SK-N-SH (cell line): ENCODE results near the gene HOXB9. TPM values are rescaled to one million over a fixed set of nuclear protein-coding genes. Genes with fewer than 3 reads are reported as not detected.

Experiments used
- CTCF ChIA-PET: fragments of 300-600, 350-600 bp; formaldehyde crosslinking; extraction: SDS; loops from one replicate; lab custom pipeline; 2021; lab: Yijun Ruan, JAX
- POLR2A ChIA-PET: fragments of 350-600 bp; sonication (Branson Sonifier 250); formaldehyde crosslinking; extraction: SDS; loops from one replicate; lab custom pipeline; 2020; ENCODE audit warnings: antibody characterized with exemption, inconsistent platforms; lab: Yijun Ruan, JAX
- DNase-seq: peaks from one replicate; pipeline ENCODE4 v3.0.0; 2012
- H2AFZ ChIP-seq: fragments of 200-600 bp; sonication (generic); 2 replicates; pipeline ENCODE4 v1.8.1; 2016; ENCODE audit warnings: antibody characterized with exemption, mild to moderate bottlenecking, low read depth
- H3F3A ChIP-seq: fragments of 200-600 bp; sonication (generic); replicated peaks from 2 replicates; pipeline ENCODE3; 2016; ENCODE audit warnings: antibody characterized with exemption, mild to moderate bottlenecking; ENCODE audit not compliant: insufficient read depth
- H3K27ac ChIP-seq, 2 experiments: fragments of 200-500 bp in 1 of 2; fragments of 200-600 bp in 1 of 2; sonication (Bioruptor generic) in 1 of 2; sonication (generic), shearing (Covaris generic) in 1 of 2; 2 replicates each; pipeline versions ENCODE4 v1.5.1 to v1.6.1; 2014 to 2016; ENCODE audit warnings: low read depth in 2 of 2, inconsistent platforms in 1 of 2, low read length in 1 of 2, mild to moderate bottlenecking in 1 of 2, mixed read lengths in 1 of 2
- H3K27me3 ChIP-seq: fragments of 200-600 bp; sonication (generic), shearing (Covaris generic); 2 replicates; pipeline ENCODE4 v1.6.1; 2016; ENCODE audit warnings: mixed run types; ENCODE audit not compliant: insufficient read depth
- H3K36me3 ChIP-seq, 2 experiments: fragments of 200-500 bp in 1 of 2; fragments of 200-600 bp in 1 of 2; sonication (Bioruptor generic) in 1 of 2; sonication (generic) in 1 of 2; replicated peaks in 1 of 2; 2 replicates each; pipeline versions ENCODE3 to v1.5.1; 2014 to 2016; ENCODE audit warnings: low read length in 1 of 2, mild to moderate bottlenecking in 1 of 2; ENCODE audit not compliant: insufficient read depth in 2 of 2, control insufficient read depth in 1 of 2
- H3K4me1 ChIP-seq, 2 experiments: fragments of 200-500 bp in 1 of 2; fragments of 200-600 bp in 1 of 2; sonication (Bioruptor generic) in 1 of 2; sonication (generic), shearing (Covaris generic) in 1 of 2; 2 replicates each; pipeline versions ENCODE4 v1.5.1 to v1.6.1; 2014 to 2016; ENCODE audit warnings: low read depth in 1 of 2, low read length in 1 of 2, mixed run types in 1 of 2; ENCODE audit not compliant: insufficient read depth in 2 of 2, control insufficient read depth in 1 of 2
- H3K4me2 ChIP-seq: fragments of 200-600 bp; sonication (generic), shearing (Covaris generic); 2 replicates; pipeline ENCODE4 v1.6.1; 2017; ENCODE audit warnings: mixed run types
- H3K4me3 ChIP-seq, 2 experiments: fragments of 200-500 bp in 1 of 2; fragments of 200-600 bp in 1 of 2; sonication (Bioruptor generic) in 1 of 2; sonication (generic), shearing (Covaris generic) in 1 of 2; 2 replicates each; pipeline versions ENCODE4 v1.5.1 to v1.8.1; 2014 to 2016; ENCODE audit warnings: low read depth in 2 of 2, inconsistent platforms in 1 of 2, low read length in 1 of 2, mild to moderate bottlenecking in 1 of 2, mixed read lengths in 1 of 2, moderate library complexity in 1 of 2
- H3K79me2 ChIP-seq: fragments of 200-600 bp; sonication (generic); 2 replicates; pipeline ENCODE4 v1.8.1; 2017; ENCODE audit warnings: mild to moderate bottlenecking; ENCODE audit not compliant: insufficient read depth
- H3K9ac ChIP-seq: fragments of 200-600 bp; sonication (generic); 2 replicates; pipeline ENCODE4 v1.6.1; 2017; ENCODE audit warnings: mixed run types
- H3K9me2 ChIP-seq: fragments of 200-600 bp; sonication (generic); 2 replicates; pipeline ENCODE4 v1.6.1; 2017; ENCODE audit warnings: mixed run types
- H3K9me3 ChIP-seq: fragments of 200-600 bp; sonication (generic); 2 replicates; pipeline ENCODE4 v1.6.1; 2017; ENCODE audit warnings: mixed run types, mild to moderate bottlenecking, moderate library complexity
- H4K20me1 ChIP-seq: fragments of 200-600 bp; sonication (generic); 2 replicates; pipeline ENCODE4 v1.6.1; 2017; ENCODE audit warnings: mild to moderate bottlenecking, mixed run types; ENCODE audit not compliant: insufficient read depth
- CTCF ChIP-seq: fragments of 200-600 bp; sonication (generic); IDR thresholded peaks from 2 replicates; pipeline ENCODE4 v1.6.1; 2017; ENCODE audit warnings: antibody characterized with exemption, mild to moderate bottlenecking, moderate library complexity
- ELF1 ChIP-seq: IDR thresholded peaks from 2 replicates; pipeline ENCODE4 v1.4.0; 2012
- EZH2phosphoT487 ChIP-seq: fragments of 200-600 bp; sonication (generic); IDR thresholded peaks from 2 replicates; pipeline ENCODE4 v1.6.1; 2017; ENCODE audit warnings: low read depth, mixed run types, mild to moderate bottlenecking, antibody characterized with exemption, moderate library complexity, borderline replicate concordance
- FOSL2 ChIP-seq: IDR thresholded peaks from 2 replicates; pipeline ENCODE4 v1.4.0; 2012; ENCODE audit warnings: low read depth, mild to moderate bottlenecking, moderate library complexity, borderline replicate concordance
- GABPA ChIP-seq: IDR thresholded peaks from 2 replicates; pipeline ENCODE4 v1.4.0; 2012; ENCODE audit warnings: low read depth, mild to moderate bottlenecking
- GATA2 ChIP-seq: sonication (generic); formaldehyde crosslinking; IDR thresholded peaks from 2 replicates; pipeline ENCODE4 v1.5.0; 2020; ENCODE audit warnings: mild to moderate bottlenecking, missing genetic modification reagents
- JUND ChIP-seq: IDR thresholded peaks from 2 replicates; pipeline ENCODE4 v1.4.0; 2012
- MAX ChIP-seq: IDR thresholded peaks from 2 replicates; pipeline ENCODE4 v1.4.0; 2012; ENCODE audit warnings: low read depth
- MEF2A ChIP-seq: IDR thresholded peaks from 2 replicates; pipeline ENCODE4 v1.4.0; 2012; ENCODE audit warnings: low read depth, borderline replicate concordance
- whole genome bisulfite sequencing: methylation state at CpG from one replicate; pipeline ENCODE4 v1.1.6; 2017; ENCODE audit warnings: low lambda C conversion rate; 5-methylcytosine and 5-hydroxymethylcytosine counted together
- polyA plus RNA-seq, 3 experiments: library from polyadenylated mRNA; depleted of rRNA; stranded (reverse); fragments of >200 nt; gene quantifications; 2 replicates each; pipeline ENCODE4 v1.2.3, GENCODE V29; 2012

Gene HOXB9
- polyA plus RNA-seq, 1 of the 3 experiments (the other 2 are of a cell fraction): not detected

GRCh38 chr17:48579471-48579759 is 46.7 kb downstream of the HOXB9 start:
- Histone ChIP-seq H3K4me3 (no peak overlapping the region), H3K79me2 (no peaks in the 10 kb centered on the region), H3K27ac (no peak overlapping the region), H3K27me3 (peaks cover 94% of the 10 kb centered on the region), H3F3A (peaks cover 4% of the 10 kb centered on the region), H2AFZ (no peak overlapping the region), H4K20me1 (peaks cover 9% of the 10 kb centered on the region; the same call in 1 of the 2 replicates), H3K9me2 (no peaks in the 10 kb centered on the region), H3K9me3 (no peaks in the 10 kb centered on the region), H3K4me2 (no peak overlapping the region), H3K36me3 (no peaks in the 10 kb centered on the region), H3K9ac (no peak overlapping the region), H3K4me1 (no peaks in the 10 kb centered on the region; a peak in 1 of 4 replicates)
- POLR2A ChIA-PET: no interaction called here
- no peak for DNase-seq
- no peak for TF ChIP-seq JUND
- no peak for TF ChIP-seq MAX
- TF ChIP-seq CTCF: no peak
- TF ChIP-seq EZH2phosphoT487: no peak
- no peak for TF ChIP-seq GATA2 (CRISPR knock-in tag)
- no peak for TF ChIP-seq GABPA
- TF ChIP-seq ELF1: no peak
- TF ChIP-seq MEF2A: no peak
- CTCF ChIA-PET: interaction anchor here (0.7 to 1.5 kb wide), 3 partner anchors 11 to 244 kb away, joined by 3 read pairs; no protein-coding TSS in a partner anchor
- WGBS: 17% methylated on average over 7 of the region's 7 CpGs

- Histone ChIP-seq H3F3A (peaks cover 4% of the 10 kb centered on the region), H3K4me3 (no peak overlapping the region), H3K79me2 (no peaks in the 10 kb centered on the region), H4K20me1 (peaks cover 9% of the 10 kb centered on the region; the same call in 1 of the 2 replicates), H3K4me2 (no peak overlapping the region), H3K27ac (no peak overlapping the region), H2AFZ (no peak overlapping the region), H3K9ac (no peak overlapping the region), H3K36me3 (no peaks in the 10 kb centered on the region), H3K9me2 (no peaks in the 10 kb centered on the region), H3K4me1 (no peaks in the 10 kb centered on the region; a peak in 1 of 4 replicates), H3K27me3 (peaks cover 94% of the 10 kb centered on the region), H3K9me3 (no peaks in the 10 kb centered on the region)
- POLR2A ChIA-PET: no interaction called here
- TF ChIP-seq EZH2phosphoT487: peak; percentile 70; the same call in 1 of the 2 replicates
- no peak for TF ChIP-seq FOSL2
- 16% methylated on average over 41 of the region's 43 CpGs for WGBS
- CTCF ChIA-PET: interaction anchor here (1.5 kb wide), 1 partner anchor 15 kb away, joined by 3 read pairs; no protein-coding TSS in a partner anchor
- no peak for DNase-seq
Measured at GRCh38 chr17:48578616-48579470, 47.3 kb downstream of the HOXB9 start.
